ENCODE measurements around the gene CCL21.

Gene CCL21

GRCh38 chr9:34689512-34689911 lies 20.4 kb downstream of the CCL21 start:
- no peak for TF ChIP-seq CTCF (IDR thresholded peaks at IDR 0.05; ENCODE audit: insufficient read depth, missing control alignments)
- DNase-seq (ENCODE audit: insufficient read length, low spot score) (no peak), FAIRE-seq (no peak)

- FAIRE-seq (no peak), DNase-seq (ENCODE audit: insufficient read length, low spot score) (no peak)
- TF ChIP-seq CTCF (IDR thresholded peaks at IDR 0.05; ENCODE audit: insufficient read depth, missing control alignments): no peak
These were observed 20.8 kb downstream of the CCL21 start for GRCh38 chr9:34689116-34689470.

- no peak for DNase-seq (ENCODE audit: insufficient read length, low spot score)
- FAIRE-seq: no peak
- no peak for TF ChIP-seq CTCF (IDR thresholded peaks at IDR 0.05; ENCODE audit: insufficient read depth, missing control alignments)
These were observed 21.4 kb downstream of the CCL21 start for GRCh38 chr9:34688329-34689115.

- FAIRE-seq: no peak
- TF ChIP-seq CTCF (IDR thresholded peaks at IDR 0.05; ENCODE audit: insufficient read depth, missing control alignments): no peak
- DNase-seq (ENCODE audit: insufficient read length, low spot score): no peak
These were observed 22.5 kb downstream of the CCL21 start for GRCh38 chr9:34687276-34688030.

GRCh38 chr9:34686732-34687131 lies 23.2 kb downstream of the CCL21 start:
- DNase-seq (ENCODE audit: insufficient read length, low spot score): no peak
- no peak for FAIRE-seq
- no peak for TF ChIP-seq CTCF (IDR thresholded peaks at IDR 0.05; ENCODE audit: insufficient read depth, missing control alignments)

- TF ChIP-seq CTCF (IDR thresholded peaks at IDR 0.05; ENCODE audit: insufficient read depth, missing control alignments): no peak
- FAIRE-seq: no peak
These were observed 23.7 kb downstream of the CCL21 start for GRCh38 chr9:34686231-34686630.

GRCh38 chr9:34685591-34685990 lies 24.3 kb downstream of the CCL21 start:
- TF ChIP-seq CTCF (IDR thresholded peaks at IDR 0.05; ENCODE audit: insufficient read depth, missing control alignments): no peak
- DNase-seq (ENCODE audit: insufficient read length, low spot score): no peak
- FAIRE-seq: no peak

More at GRCh38 chr9:34686231-34686630, 23.7 kb downstream of the CCL21 start:
- no peak for DNase-seq (ENCODE audit: insufficient read length, low spot score)

All from D721Med (cell line).